AG04450 (cell line): ENCODE results near the gene NAIF1. TPM values are rescaled to one million over a fixed set of nuclear protein-coding genes. Genes with fewer than 3 reads are reported as not detected.
A peak's percentile ranks its signal among the peaks of the same experiment; 100 is the strongest.

Source experiments
- CTCF ChIA-PET: fragments of 300-600, 350-600 bp; formaldehyde crosslinking; extraction: SDS; loops from one replicate; lab custom pipeline; 2022; ENCODE audit warnings: antibody characterized with exemption, inconsistent platforms; lab: Charles Lee
- POLR2A ChIA-PET: fragments of 350-600 bp; formaldehyde crosslinking; extraction: SDS; loops from one replicate; lab custom pipeline; 2021; ENCODE audit warnings: antibody characterized with exemption, inconsistent platforms; lab: Yijun Ruan, JAX
- DNase-seq: peaks from one replicate; pipeline ENCODE4 v3.0.0-alpha.2; 2011; ENCODE audit warnings: low read depth, low spot score
- H3K27ac ChIP-seq: one replicate; pipeline ENCODE4 v1.5.1; 2012; ENCODE audit warnings: low read depth, low read length, control low read depth
- H3K27me3 ChIP-seq: one replicate; pipeline ENCODE4 v1.6.0; 2012; ENCODE audit warnings: low read length; ENCODE audit not compliant: control insufficient read depth, insufficient read depth
- H3K4me3 ChIP-seq: 2 replicates; pipeline ENCODE4 v1.5.1; 2011; ENCODE audit warnings: mild to moderate bottlenecking, low read depth, low read length, control low read depth
- H3K9me3 ChIP-seq: 2 replicates; pipeline ENCODE4 v1.5.1; 2012; ENCODE audit warnings: low read length; ENCODE audit not compliant: control insufficient read depth, insufficient read depth
- polyA plus RNA-seq: library from polyadenylated mRNA; depleted of rRNA; stranded (reverse); fragments of >200 nt; gene quantifications from 2 replicates; pipeline ENCODE4 v1.2.3, GENCODE V29; 2011
- TF ChIP-seq, protein P1 (sequence below): IDR thresholded peaks from 2 replicates; pipeline ENCODE4 v1.5.1; 2011; ENCODE audit warnings: low read depth, low read length, control low read depth, inconsistent platforms

NAIF1 gene
- polyA plus RNA-seq, 1 experiment: 7.5 TPM

DNA sequence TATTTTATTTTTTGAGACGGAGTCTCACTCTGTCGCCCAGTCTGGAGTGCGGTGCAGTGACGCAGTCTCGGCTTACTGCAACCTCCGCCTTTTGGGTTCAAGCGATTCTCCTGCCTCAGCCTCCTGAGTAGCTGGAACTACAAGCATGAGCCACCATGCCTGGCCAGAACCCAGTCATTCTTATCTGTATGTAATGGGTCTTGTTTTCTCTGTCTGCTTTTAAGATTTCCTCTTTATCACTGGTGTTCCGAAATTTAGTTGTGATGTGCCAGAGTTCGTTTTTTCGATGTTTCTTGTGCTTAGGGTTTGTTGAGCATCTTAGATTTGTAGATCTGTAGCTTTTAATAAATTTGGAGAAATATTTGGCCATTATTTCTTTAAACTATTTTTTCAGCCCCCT lies 20.1 kb upstream of the NAIF1 start:
- DNase-seq: no peak
- H3K9me3 ChIP-seq: no peaks in the 10 kb centered on the region
- H3K27me3 ChIP-seq: no peaks in the 10 kb centered on the region
- TF ChIP-seq, protein P1, sequence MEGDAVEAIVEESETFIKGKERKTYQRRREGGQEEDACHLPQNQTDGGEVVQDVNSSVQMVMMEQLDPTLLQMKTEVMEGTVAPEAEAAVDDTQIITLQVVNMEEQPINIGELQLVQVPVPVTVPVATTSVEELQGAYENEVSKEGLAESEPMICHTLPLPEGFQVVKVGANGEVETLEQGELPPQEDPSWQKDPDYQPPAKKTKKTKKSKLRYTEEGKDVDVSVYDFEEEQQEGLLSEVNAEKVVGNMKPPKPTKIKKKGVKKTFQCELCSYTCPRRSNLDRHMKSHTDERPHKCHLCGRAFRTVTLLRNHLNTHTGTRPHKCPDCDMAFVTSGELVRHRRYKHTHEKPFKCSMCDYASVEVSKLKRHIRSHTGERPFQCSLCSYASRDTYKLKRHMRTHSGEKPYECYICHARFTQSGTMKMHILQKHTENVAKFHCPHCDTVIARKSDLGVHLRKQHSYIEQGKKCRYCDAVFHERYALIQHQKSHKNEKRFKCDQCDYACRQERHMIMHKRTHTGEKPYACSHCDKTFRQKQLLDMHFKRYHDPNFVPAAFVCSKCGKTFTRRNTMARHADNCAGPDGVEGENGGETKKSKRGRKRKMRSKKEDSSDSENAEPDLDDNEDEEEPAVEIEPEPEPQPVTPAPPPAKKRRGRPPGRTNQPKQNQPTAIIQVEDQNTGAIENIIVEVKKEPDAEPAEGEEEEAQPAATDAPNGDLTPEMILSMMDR: no peak
- H3K27ac ChIP-seq: no peak overlapping the region
- ChIA-PET POLR2A (no interaction called here), CTCF (interaction anchor here (0.7 to 3.7 kb wide), 3 partner anchors 29 to 144 kb away, joined by 4 to 26 read pairs (median 4); no protein-coding TSS in a partner anchor)
- no peak overlapping the region for H3K4me3 ChIP-seq

DNA sequence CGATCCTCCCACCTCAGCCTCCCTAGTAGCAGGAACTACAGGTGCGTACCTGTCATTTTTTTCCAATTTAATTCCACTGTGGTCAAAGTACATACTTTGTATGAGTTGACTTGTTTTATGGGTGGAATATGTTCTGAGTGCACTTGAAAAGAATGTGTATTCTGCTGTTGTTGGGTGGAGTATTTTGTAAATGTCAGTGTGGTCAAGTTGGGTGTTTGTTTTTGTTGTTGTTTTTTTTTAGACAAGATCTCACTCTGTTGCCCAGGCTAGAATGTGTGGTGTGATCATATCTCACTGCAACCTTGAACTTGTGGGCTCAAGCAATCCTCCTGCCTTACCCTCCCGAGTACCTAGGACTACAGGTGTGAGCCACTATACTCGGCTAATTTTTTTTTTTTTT lies 18.8 kb upstream of the NAIF1 start:
- no peak overlapping the region for H3K27ac ChIP-seq
- H3K27me3 ChIP-seq: no peaks in the 10 kb centered on the region
- POLR2A ChIA-PET: no interaction called here
- no peak overlapping the region for H3K4me3 ChIP-seq
- DNase-seq: no peak
- CTCF ChIA-PET: interaction anchor here (2.0 to 3.7 kb wide), 2 partner anchors 32 to 143 kb away, joined by 11 to 26 read pairs; no protein-coding TSS in a partner anchor
- no peaks in the 10 kb centered on the region for H3K9me3 ChIP-seq
- TF ChIP-seq, protein P1: no peak

DNA sequence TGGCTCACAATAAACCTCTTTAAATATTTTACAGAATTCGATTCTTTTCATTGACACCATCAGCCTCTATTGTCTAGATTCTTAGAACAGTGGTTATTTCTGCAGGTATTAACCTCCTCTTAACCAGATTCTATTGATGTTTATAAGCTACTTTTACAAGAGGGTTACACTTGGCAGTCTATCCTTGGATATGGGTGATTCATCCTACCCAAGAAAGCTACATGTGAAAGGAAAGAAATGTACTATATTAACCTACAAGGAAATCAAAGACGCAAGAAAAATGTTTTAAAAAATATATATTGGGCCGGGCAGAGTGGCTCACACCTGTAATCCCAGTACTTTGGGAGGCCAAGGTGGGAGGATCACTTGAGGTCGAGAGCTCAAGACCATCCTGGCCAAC lies 17.6 kb upstream of the NAIF1 start:
- Histone ChIP-seq H3K27me3 (no peaks in the 10 kb centered on the region), H3K9me3 (no peaks in the 10 kb centered on the region), H3K27ac (no peak overlapping the region), H3K4me3 (no peak overlapping the region)
- TF ChIP-seq, protein P1: no peak
- DNase-seq: no peak
- ChIA-PET POLR2A (interaction anchor here (0.8 kb wide), 1 partner anchor 12 kb away, joined by 3 read pairs; no protein-coding TSS in a partner anchor), CTCF (interaction anchor here (0.7 to 2.0 kb wide), 5 partner anchors 8 to 142 kb away, joined by 3 to 11 read pairs (median 8); no protein-coding TSS in a partner anchor)

DNA sequence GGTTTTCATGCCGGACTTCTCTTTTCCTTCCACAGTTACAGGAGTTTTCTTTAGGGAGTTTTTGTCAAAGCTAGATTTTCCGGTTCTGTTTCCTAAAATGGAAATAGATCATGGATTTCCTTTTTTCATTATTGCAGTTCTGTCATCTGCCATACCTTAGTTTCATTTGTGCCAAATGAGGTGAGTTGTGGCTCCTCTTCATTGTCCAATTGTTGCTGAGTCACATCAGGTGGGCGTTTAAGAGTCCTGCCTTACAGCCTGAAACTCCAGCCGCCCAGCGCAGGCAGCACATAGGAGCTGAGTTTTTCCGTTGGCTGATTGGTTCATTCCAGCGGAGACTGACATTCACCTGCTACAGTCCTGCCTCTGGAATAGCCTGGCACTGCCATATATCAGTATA lies 15.0 kb upstream of the NAIF1 start:
- no peaks in the 10 kb centered on the region for H3K9me3 ChIP-seq
- H3K27me3 ChIP-seq: no peaks in the 10 kb centered on the region
- peak overlapping the region; percentile 93 for H3K27ac ChIP-seq
- no peak for DNase-seq
- ChIA-PET POLR2A (interaction anchor here (0.7 to 2.5 kb wide), 4 partner anchors 9 to 79 kb away, joined by 3 to 25 read pairs (median 6); partner anchors contain the start of genes NAIF1 and SLC25A25), CTCF (no interaction called here)
- H3K4me3 ChIP-seq: no peak overlapping the region
- TF ChIP-seq, protein P1: no peak

DNA sequence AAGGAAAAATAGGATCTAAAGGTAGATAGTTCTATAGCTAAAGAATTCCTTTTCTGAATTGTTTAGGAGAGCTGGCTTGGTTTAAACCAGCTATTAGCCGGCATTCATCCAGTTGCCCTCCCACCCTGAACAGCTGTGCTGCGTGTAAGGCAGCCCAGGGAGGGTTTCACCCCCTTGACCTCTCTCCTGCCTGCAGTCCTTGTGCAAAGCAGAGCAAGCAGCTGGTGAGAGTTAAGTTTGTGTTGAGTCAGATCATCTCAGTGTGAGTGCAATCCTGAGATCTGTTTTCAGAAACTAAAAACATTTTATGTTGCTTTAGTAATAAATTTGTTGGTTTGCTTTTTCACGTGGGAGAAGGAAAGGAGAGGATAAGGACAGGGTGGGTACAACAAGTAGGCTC lies 13.9 kb upstream of the NAIF1 start:
- peak; percentile 96 for DNase-seq
- H3K4me3 ChIP-seq: no peak overlapping the region
- H3K9me3 ChIP-seq: no peaks in the 10 kb centered on the region
- no peaks in the 10 kb centered on the region for H3K27me3 ChIP-seq
- H3K27ac ChIP-seq: peak overlapping the region; percentile 93
- ChIA-PET POLR2A (interaction anchor here (0.9 to 2.5 kb wide), 8 partner anchors 9 to 79 kb away, joined by 3 to 25 read pairs (median 6); partner anchors contain the start of genes NAIF1 and SLC25A25), CTCF (interaction anchor here (0.8 to 2.9 kb wide), 2 partner anchors 37 to 137 kb away, joined by 3 to 11 read pairs; no protein-coding TSS in a partner anchor)
- TF ChIP-seq, protein P1: no peak
